Erythroblast (primary cell): ENCODE data around the gene CPNE5.

ENCODE experiments used
- GATA1 ChIP-seq: IDR thresholded peaks from 2 replicates; pipeline ENCODE4 v1.6.1; 2011; ENCODE audit warnings: low read depth, mild to moderate bottlenecking, control low read depth, low read length, moderate library complexity
- POLR2A ChIP-seq: IDR thresholded peaks from 2 replicates; pipeline ENCODE4 v1.6.1; 2011; ENCODE audit warnings: mild to moderate bottlenecking, low read length

GRCh38 chr6:36691612-36692011 lies 147.6 kb downstream of the CPNE5 start:
- TF ChIP-seq POLR2A, result no peak
- no peak for TF ChIP-seq GATA1
